ENCODE results near the gene GUCY1A2.

DNA sequence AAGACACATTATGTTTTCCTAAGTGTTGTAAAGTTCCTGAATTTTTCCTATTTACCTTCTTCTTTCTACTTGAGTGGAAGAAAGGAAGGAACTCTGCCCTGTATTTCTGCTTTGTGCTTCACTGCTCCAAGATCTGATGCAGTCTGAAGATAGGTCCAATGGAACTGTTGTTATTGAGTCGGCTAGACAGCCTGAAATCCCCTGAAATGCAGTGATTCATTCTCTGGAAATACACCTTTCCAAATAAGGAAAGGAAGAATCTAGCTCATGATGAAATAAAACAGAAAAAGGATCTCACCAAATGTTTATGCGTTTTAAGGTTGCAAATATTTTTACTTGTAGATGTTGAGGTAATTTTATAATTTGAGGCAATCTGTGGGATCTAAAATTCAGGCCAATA lies 322.8 kb downstream of the GUCY1A2 start:
- TF ChIP-seq CTCF (IDR thresholded peaks at IDR 0.05) (no peak), POLR2A (IDR thresholded peaks at IDR 0.05) (no peak)
